ENCODE measurements around the gene ATP6V1D. TPM values are rescaled to one million over a fixed set of nuclear protein-coding genes. Genes with fewer than 3 reads are reported as not detected.
A peak's percentile ranks its signal among the peaks of the same experiment; 100 is the strongest.

ATP6V1D gene
- total and polyA plus RNA-seq, 9 donors: 60.9 to 80.6 (median 69.2) TPM

DNA sequence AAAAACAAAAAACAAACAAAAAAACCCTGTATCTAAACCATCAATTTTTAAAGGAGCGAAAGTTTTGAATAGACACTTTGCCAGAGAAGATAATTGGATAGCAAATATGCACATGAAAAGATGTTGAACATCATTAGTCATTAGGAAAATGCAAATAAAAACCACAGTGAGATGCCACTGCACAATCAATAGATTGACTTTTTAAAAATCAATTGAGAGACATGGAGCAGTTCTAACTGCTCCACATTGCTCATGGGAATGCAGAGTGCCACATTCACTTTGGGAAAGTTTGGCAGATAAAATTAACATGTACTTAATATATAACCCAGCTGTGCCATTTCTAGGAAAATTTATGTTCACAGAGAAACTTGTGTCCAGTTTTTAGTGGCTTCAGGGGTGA is 13.2 kb upstream of the ATP6V1D start:
- Histone ChIP-seq H3K4me3 (ENCODE audit: low read length) (no peak overlapping the region), H3K27ac (ENCODE audit: low read length) (no peak overlapping the region), H3K4me1 (ENCODE audit: control insufficient read depth, insufficient read depth, low read length) (no peaks in the 10 kb centered on the region), H3K27me3 (ENCODE audit: control insufficient read depth, insufficient read depth, low read length) (no peaks in the 10 kb centered on the region), H3K36me3 (ENCODE audit: control insufficient read depth, insufficient read depth, low read length) (peaks cover 32% of the 10 kb centered on the region), H3K9me3 (replicated peaks; ENCODE audit: control insufficient read depth, low read depth, low read length) (no peaks in the 10 kb centered on the region)
- DNase-seq: no peak
- no CpG with 5 or more reads among the region's 1 CpG for WGBS (ENCODE audit: insufficient coverage)

DNA sequence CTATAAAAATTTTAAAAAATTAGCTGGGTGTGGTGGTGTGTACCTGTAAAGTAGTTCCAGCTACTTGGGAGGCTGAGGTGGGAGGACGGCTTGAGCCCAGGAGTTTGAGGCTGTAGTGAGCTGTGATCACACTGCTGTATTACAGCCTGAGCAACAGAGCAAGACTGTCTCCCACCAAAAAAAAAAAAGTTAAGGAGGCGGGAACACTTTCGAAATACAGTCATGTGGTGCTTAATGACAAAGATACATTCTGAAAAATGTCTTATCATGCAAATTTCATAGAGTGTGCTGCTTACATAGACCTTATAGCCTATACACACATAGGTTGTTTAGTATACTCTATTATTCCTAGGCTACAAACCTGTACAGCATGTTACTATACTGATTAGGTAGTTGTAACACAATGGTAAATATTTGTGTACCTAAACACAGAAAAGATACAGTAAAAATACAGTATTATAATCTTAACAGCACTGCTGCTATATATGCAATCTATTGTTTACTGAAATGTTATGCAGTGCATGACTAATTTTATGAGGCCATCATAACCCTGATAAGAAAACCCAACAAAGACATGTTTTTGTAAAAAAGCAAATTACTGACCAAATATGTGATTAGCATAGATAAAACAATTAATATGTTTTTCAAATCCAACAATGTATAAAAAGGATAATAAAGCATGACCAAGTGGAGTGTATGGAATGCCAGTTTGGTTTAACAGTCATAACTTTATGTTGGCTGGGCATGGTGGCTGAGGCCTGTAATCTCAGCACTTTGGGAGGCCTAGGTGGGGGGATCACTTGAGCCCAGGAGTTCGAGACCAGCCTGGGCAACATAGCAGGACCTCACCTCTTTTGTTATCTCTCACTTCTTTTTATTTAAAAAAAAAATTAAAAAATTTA is 11.9 kb upstream of the ATP6V1D start:
- Histone ChIP-seq H3K36me3 (ENCODE audit: control insufficient read depth, insufficient read depth, low read length) (peaks cover 29% of the 10 kb centered on the region), H3K4me1 (ENCODE audit: control insufficient read depth, insufficient read depth, low read length) (no peaks in the 10 kb centered on the region), H3K4me3 (ENCODE audit: low read length) (no peak overlapping the region), H3K27ac (ENCODE audit: low read length) (no peak overlapping the region), H3K27me3 (ENCODE audit: control insufficient read depth, insufficient read depth, low read length) (no peaks in the 10 kb centered on the region), H3K9me3 (replicated peaks; ENCODE audit: control insufficient read depth, low read depth, low read length) (no peaks in the 10 kb centered on the region)
- DNase-seq: no peak
- WGBS (ENCODE audit: insufficient coverage): no CpG with 5 or more reads among the region's 4 CpGs

DNA sequence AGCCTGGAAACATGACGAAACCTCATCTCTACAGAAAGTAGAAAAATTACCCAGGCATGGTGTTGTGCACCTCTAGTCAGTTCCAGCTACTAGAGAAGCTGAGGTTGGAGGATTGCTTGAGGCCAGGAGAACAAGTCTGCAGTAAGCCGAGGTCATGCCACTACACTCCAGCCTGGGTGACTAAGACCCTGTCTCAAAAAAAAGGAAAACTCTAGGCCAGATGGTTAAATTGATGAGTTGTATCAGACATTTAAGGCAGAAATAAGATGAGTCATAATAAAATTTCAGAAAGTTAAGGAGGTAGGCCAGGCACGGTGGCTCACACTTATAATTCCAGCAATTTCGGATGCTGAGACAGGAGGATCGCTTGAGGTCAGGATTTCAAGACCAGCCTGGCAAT is 11.2 kb upstream of the ATP6V1D start:
- no peak overlapping the region for H3K27ac ChIP-seq (ENCODE audit: low read length)
- H3K27me3 ChIP-seq (ENCODE audit: control insufficient read depth, insufficient read depth, low read length): no peaks in the 10 kb centered on the region
- WGBS (ENCODE audit: insufficient coverage): 67% methylated on average over 3 of the region's 5 CpGs

DNA sequence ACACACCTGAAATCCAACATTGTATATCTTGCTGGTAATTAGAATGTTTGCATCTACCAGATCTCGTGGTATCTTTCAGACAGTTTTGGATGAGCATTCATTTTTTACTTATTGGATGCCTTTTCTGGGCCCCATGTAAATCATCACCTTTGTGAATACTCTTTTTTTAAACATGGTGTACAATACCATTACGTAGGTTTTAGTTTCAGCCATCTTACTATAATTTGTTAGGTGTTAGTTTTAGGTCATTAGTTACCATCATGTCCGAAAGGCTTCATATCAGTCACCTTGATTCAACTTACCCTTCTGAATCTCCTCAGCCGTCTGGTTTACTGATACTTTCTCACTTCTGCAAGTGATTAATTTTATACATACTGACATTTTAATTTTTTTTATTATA is 5.9 kb upstream of the ATP6V1D start:
- no peaks in the 10 kb centered on the region for H3K9me3 ChIP-seq (replicated peaks; ENCODE audit: control insufficient read depth, low read depth, low read length)
- WGBS (ENCODE audit: insufficient coverage): no CpG with 5 or more reads among the region's 4 CpGs
- no peaks in the 10 kb centered on the region for H3K4me1 ChIP-seq (ENCODE audit: control insufficient read depth, insufficient read depth, low read length)
- H3K4me3 ChIP-seq (ENCODE audit: low read length): no peak overlapping the region
- no peaks in the 10 kb centered on the region for H3K27me3 ChIP-seq (ENCODE audit: control insufficient read depth, insufficient read depth, low read length)
- no peak for DNase-seq
- no peak overlapping the region for H3K27ac ChIP-seq (ENCODE audit: low read length)
- H3K36me3 ChIP-seq (ENCODE audit: control insufficient read depth, insufficient read depth, low read length): peaks cover 23% of the 10 kb centered on the region

More for the DNA sequence above, 11.2 kb upstream of the ATP6V1D start:
- Histone ChIP-seq H3K4me1 (ENCODE audit: control insufficient read depth, insufficient read depth, low read length) (no peaks in the 10 kb centered on the region), H3K9me3 (replicated peaks; ENCODE audit: control insufficient read depth, low read depth, low read length) (no peaks in the 10 kb centered on the region), H3K36me3 (ENCODE audit: control insufficient read depth, insufficient read depth, low read length) (peaks cover 33% of the 10 kb centered on the region), H3K4me3 (ENCODE audit: low read length) (no peak overlapping the region)
- DNase-seq: no peak

DNA sequence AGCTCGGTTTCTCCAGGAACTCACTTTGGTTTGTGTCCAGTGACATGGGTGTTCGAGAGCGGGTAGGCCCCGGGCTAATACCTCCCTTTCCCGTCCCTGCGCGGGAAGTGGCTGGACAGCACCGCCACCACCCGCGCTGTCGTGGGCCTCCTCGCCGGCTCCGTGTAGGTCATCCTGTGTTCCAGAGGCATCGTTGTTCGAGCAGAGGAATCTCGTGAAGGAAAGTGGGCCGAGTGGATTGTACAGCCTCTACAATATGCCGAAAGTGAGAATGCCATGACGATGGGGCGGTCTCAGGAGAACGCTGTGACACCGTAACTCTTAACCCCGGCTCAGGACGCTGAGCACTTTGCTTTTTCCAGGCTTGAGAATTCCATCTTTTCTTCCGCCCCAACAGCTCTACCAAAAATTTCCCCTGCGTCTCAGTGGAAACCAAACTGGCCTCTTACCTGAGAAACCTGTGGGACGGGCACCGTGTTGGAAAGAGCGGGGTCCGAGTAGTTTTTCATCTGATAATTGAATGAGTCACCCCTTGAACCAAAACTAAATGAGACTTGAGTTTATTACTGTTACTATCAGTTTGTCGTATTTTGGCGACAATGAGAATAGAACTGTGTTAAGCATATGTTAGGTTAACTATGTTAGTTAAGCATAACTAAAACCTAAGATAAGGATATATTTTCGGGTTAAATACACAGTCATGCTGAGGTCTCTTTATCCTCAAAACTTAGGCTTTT is 1.0 kb upstream of the ATP6V1D start:
- Histone ChIP-seq H3K36me3 (ENCODE audit: control insufficient read depth, insufficient read depth, low read length) (peaks cover 4% of the 10 kb centered on the region), H3K4me3 (ENCODE audit: low read length) (peak overlapping the region; percentile 70), H3K27ac (ENCODE audit: low read length) (peak overlapping the region; percentile 97), H3K27me3 (ENCODE audit: control insufficient read depth, insufficient read depth, low read length) (no peaks in the 10 kb centered on the region), H3K4me1 (ENCODE audit: control insufficient read depth, insufficient read depth, low read length) (peaks cover 12% of the 10 kb centered on the region), H3K9me3 (replicated peaks; ENCODE audit: control insufficient read depth, low read depth, low read length) (no peaks in the 10 kb centered on the region)
- 0% methylated on average over 24 of the region's 34 CpGs for WGBS (ENCODE audit: insufficient coverage)
- no peak for DNase-seq

DNA sequence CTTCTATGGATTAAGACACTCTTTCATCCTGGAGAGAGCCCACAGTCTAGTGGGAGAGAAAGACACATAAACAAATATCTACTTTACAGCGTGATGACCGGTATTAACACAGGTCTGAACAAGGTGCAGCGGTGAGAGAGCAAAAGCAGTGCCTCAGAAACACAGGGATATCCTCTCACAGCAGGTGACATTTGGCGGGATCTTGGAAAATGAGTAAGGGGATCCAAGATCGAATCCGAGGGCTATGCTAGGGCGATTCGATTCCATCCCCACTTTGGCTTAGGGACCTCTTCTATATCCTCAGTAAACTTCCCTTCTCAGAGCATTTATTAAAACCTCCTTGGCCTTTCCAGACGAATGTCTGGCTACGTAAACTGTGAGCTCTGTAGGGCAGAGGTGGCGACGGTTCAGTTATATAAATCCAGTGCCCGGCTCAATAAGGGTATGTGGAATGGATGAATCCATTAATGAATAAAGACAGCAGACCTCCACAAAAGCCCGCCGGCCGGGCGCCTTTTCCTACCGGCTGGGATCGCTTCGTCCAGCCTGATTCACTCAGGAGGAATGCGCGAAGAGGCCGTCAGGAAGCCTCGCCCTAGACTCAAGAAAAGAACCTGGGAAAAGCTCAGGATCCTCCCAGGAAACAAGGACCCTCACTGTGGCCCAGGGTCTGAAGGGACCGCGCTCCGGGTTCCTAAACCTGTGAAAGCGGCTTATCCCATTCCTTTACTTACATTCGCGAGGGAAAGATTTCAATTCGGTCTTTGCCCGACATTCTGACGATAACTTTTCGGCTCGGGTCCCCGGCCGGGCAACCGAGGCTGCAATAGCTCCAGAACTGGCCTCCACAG is 455 bp downstream of the ATP6V1D start:
- 1% methylated on average over 28 of the region's 38 CpGs for WGBS (ENCODE audit: insufficient coverage)
- Histone ChIP-seq H3K27ac (ENCODE audit: low read length) (peak overlapping the region; percentile 86), H3K4me3 (ENCODE audit: low read length) (peak overlapping the region; percentile 83), H3K4me1 (ENCODE audit: control insufficient read depth, insufficient read depth, low read length) (peaks cover 12% of the 10 kb centered on the region), H3K9me3 (replicated peaks; ENCODE audit: control insufficient read depth, low read depth, low read length) (no peaks in the 10 kb centered on the region), H3K27me3 (ENCODE audit: control insufficient read depth, insufficient read depth, low read length) (no peaks in the 10 kb centered on the region), H3K36me3 (ENCODE audit: control insufficient read depth, insufficient read depth, low read length) (no peaks in the 10 kb centered on the region)
- DNase-seq: no peak

DNA sequence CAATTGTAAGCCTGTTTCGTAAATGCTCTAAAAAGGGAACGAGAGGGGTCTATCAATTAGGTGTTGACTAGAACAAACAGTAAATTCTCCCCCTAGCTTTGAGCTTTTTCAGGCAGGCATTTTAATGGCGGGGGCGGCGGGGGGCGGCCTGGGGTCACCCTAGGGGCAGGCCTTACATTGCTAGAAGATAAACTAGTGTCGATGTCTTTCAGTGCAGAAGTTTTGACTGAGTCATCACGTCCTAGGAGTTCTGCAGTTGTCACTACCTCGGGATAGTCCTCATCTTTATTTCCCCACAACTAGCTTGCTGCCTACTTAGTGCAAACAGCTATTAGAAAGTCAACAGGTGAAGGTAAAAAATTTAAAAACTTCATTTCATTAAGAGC is 1.6 kb downstream of the ATP6V1D start:
- Histone ChIP-seq H3K36me3 (ENCODE audit: control insufficient read depth, insufficient read depth, low read length) (peaks cover 3% of the 10 kb centered on the region), H3K27me3 (ENCODE audit: control insufficient read depth, insufficient read depth, low read length) (no peaks in the 10 kb centered on the region), H3K9me3 (replicated peaks; ENCODE audit: control insufficient read depth, low read depth, low read length) (no peaks in the 10 kb centered on the region), H3K4me3 (ENCODE audit: low read length) (no peak overlapping the region), H3K4me1 (ENCODE audit: control insufficient read depth, insufficient read depth, low read length) (peaks cover 12% of the 10 kb centered on the region), H3K27ac (ENCODE audit: low read length) (no peak overlapping the region)
- no peak for DNase-seq
- WGBS (ENCODE audit: insufficient coverage): no CpG with 5 or more reads among the region's 9 CpGs

DNA sequence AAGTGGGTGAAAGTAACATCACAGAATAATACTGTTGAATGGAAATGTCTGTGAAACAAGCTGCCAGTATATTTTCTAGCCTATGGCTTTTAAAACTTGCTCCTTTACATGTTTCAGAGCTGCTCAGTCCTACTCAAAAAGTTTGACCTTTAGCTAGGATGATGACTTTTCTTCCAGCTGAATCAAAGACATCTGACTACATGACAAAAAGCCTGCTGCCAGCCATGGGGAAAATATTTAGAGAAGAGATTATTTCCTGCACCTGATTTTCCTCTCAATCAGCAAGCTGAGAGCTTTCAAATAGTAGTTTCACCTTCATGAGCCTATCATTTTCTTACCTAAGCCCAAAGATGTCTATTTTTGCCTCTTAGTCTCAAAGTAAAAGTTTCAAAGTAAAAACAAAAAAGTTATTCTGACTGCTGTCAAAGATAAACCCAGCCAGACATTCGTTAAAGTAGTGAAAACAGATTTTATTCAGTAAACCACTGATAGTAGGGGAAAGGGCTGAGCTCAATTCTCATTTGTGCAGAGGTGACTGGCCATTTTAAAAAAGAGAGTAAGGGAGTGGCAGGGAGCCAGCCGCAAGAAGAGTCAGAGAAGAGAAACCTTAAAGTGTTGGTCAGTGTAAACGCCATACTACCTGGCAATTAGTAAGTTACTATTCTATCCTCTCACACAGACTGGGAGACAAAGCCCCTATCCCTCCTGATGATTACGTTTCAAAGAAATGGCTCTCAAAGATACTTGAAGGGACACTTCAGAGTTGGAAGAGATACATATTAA is 2.2 kb downstream of the ATP6V1D start:
- WGBS (ENCODE audit: insufficient coverage): 80% methylated on average over 1 of the region's 4 CpGs
- Histone ChIP-seq H3K4me3 (ENCODE audit: low read length) (no peak overlapping the region), H3K9me3 (replicated peaks; ENCODE audit: control insufficient read depth, low read depth, low read length) (no peaks in the 10 kb centered on the region), H3K36me3 (ENCODE audit: control insufficient read depth, insufficient read depth, low read length) (peaks cover 5% of the 10 kb centered on the region), H3K4me1 (ENCODE audit: control insufficient read depth, insufficient read depth, low read length) (peaks cover 12% of the 10 kb centered on the region), H3K27me3 (ENCODE audit: control insufficient read depth, insufficient read depth, low read length) (no peaks in the 10 kb centered on the region), H3K27ac (ENCODE audit: low read length) (no peak overlapping the region)
- DNase-seq: no peak

DNA sequence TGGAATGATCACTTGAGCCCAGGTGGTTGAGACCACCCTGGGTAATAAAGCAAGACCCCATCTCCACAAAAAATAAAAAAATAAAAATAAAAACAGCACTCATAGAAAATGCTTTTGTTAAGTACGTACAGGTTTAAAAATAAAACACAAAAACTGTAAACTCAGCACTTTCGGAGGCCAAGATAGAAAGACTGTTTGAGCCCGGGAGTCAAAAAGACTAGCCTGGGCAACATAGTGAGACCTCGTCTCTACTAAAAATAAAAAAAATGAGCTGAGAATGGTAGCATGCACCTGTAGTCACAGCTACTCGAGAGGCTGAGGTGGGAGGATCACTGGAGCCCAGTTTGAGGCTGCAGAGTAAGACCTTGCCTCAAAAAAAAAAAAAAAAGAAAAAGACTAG is 7.5 kb downstream of the ATP6V1D start:
- WGBS (ENCODE audit: insufficient coverage): no CpG with 5 or more reads among the region's 5 CpGs
- Histone ChIP-seq H3K9me3 (replicated peaks; ENCODE audit: control insufficient read depth, low read depth, low read length) (no peaks in the 10 kb centered on the region), H3K27me3 (ENCODE audit: control insufficient read depth, insufficient read depth, low read length) (no peaks in the 10 kb centered on the region), H3K27ac (ENCODE audit: low read length) (no peak overlapping the region), H3K36me3 (ENCODE audit: control insufficient read depth, insufficient read depth, low read length) (peaks cover 28% of the 10 kb centered on the region), H3K4me3 (ENCODE audit: low read length) (no peak overlapping the region), H3K4me1 (ENCODE audit: control insufficient read depth, insufficient read depth, low read length) (no peaks in the 10 kb centered on the region)
- no peak for DNase-seq

Data from muscle of leg (tissue), 11 donors.